ENCODE measurements around the gene SNTB2. TPM values are rescaled to one million over a fixed set of nuclear protein-coding genes. Genes with fewer than 3 reads are reported as not detected.

The SNTB2 gene
- total and polyA plus RNA-seq, 2 of the 13 experiments (the other 11 are each of a cell fraction or from before 2014, with no cell fraction given), result 11.5 to 19.2 TPM

GRCh38 chr16:69324585-69325253 lies 137.8 kb downstream of the SNTB2 start:
- H3K27me3 ChIP-seq (ENCODE audit: control insufficient read depth in 1 of 2, insufficient read depth in 2 of 2, low read length in 2 of 2), result no peaks in the 10 kb centered on the region
- H3K4me3 ChIP-seq (replicated peaks in 1 of 3; ENCODE audit: insufficient read depth in 1 of 3, low read depth in 2 of 3, low read length in 3 of 3), result no peak overlapping the region
- ChIA-PET CTCF (ENCODE audit: low intra/inter-chr PET ratio, low total read pairs) (no interaction called here), POLR2A (interaction anchor here (2.3 kb wide), 1 partner anchor 13 kb away, joined by 5 read pairs; the partner anchor contains the start of gene VPS4A)
- FAIRE-seq (no peak), ATAC-seq (no peak), DNase-seq (ENCODE audit: low spot score) (no peak)
- peaks cover 37 to 62% of the 10 kb centered on the region in 2 experiments for H3K36me3 ChIP-seq (replicated peaks in 1 of 2; ENCODE audit: control insufficient read depth in 1 of 2, insufficient read depth in 2 of 2, low read length in 2 of 2)
- H3K27ac ChIP-seq (ENCODE audit: extremely low read length, insufficient read depth, low read length), result peak overlapping the region; percentile 10
- peaks cover 55% of the 10 kb centered on the region for H3K4me1 ChIP-seq (ENCODE audit: insufficient read depth, low read length)
- no peak overlapping the region for H3K4me2 ChIP-seq (ENCODE audit: low read depth, low read length)
- in situ Hi-C loops (cut with HindIII; ENCODE audit: extremely low pct_ligation_motif_present, low pct_unique_long_range_greater_than_20kb), result no loop called here
- H3K9ac ChIP-seq (ENCODE audit: insufficient read depth, low read depth, low read length), result no peak overlapping the region
- 95% methylated on average over 10 of the region's 10 CpGs for WGBS (ENCODE audit: low lambda C conversion rate)
- no peak overlapping the region for H2AFZ ChIP-seq (ENCODE audit: low read length)
- TF ChIP-seq EEA1 (CRISPR knock-in tag; IDR thresholded peaks at IDR 0.05; ENCODE audit: borderline replicate concordance), result no peak
- TF ChIP-seq ZC3H13 (CRISPR knock-in tag; IDR thresholded peaks at IDR 0.05), result 0 out of 2 replicates have a peak, but pooled peaks have one; percentile 56
- TF ChIP-seq, protein P1, sequence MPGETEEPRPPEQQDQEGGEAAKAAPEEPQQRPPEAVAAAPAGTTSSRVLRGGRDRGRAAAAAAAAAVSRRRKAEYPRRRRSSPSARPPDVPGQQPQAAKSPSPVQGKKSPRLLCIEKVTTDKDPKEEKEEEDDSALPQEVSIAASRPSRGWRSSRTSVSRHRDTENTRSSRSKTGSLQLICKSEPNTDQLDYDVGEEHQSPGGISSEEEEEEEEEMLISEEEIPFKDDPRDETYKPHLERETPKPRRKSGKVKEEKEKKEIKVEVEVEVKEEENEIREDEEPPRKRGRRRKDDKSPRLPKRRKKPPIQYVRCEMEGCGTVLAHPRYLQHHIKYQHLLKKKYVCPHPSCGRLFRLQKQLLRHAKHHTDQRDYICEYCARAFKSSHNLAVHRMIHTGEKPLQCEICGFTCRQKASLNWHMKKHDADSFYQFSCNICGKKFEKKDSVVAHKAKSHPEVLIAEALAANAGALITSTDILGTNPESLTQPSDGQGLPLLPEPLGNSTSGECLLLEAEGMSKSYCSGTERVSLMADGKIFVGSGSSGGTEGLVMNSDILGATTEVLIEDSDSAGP (CRISPR knock-in tag; IDR thresholded peaks at IDR 0.05; ENCODE audit: borderline replicate concordance), result 0 out of 2 replicates have a peak, but pooled peaks have one; percentile 41
- TF ChIP-seq ARID2 (CRISPR knock-in tag; IDR thresholded peaks at IDR 0.05; ENCODE audit: borderline replicate concordance), result no peak
- TF ChIP-seq POLR2A (IDR thresholded peaks at IDR 0.05; ENCODE audit: insufficient read depth in 1 of 2, low read depth in 2 of 2, low read length in 2 of 2), result peak in 1 of 2 experiments; percentile 8; a peak in 1 of 4 replicates
- TF ChIP-seq TAF1 (CRISPR knock-in tag; IDR thresholded peaks at IDR 0.05), result peak; percentile 12; the same call in 1 of the 2 replicates
- TF ChIP-seq POLR2G (IDR thresholded peaks at IDR 0.05; ENCODE audit: low read depth, low read length), result peak; percentile 37; the same call in 1 of the 2 replicates
- no peaks in the 10 kb centered on the region for H3K9me3 ChIP-seq (ENCODE audit: low read length)
- TSS peak; percentile 45 for BruUV-seq (replicated peaks)
- H3K79me2 ChIP-seq (ENCODE audit: insufficient read depth, low read length), result peaks cover 56% of the 10 kb centered on the region
- intact Hi-C loops (cut with micrococcal nuclease; ENCODE audit: unreplicated experiment), result no loop called here
- H4K20me1 ChIP-seq (ENCODE audit: insufficient read depth, low read length), result peaks cover 35% of the 10 kb centered on the region
